Choroid plexus epithelial cell (primary cell): Measurements from ENCODE around the gene FHL2.
"Not testable (repeated sequence)": the region's sequence is repeated elsewhere in the genome, so short reads cannot be mapped to it uniquely, and the experiment has no call there.

ENCODE experiments used
- DNase-seq: peaks from one replicate; pipeline ENCODE4 v3.0.0-alpha.2; 2010; ENCODE audit warnings: low read depth
- H3K4me3 ChIP-seq: 2 replicates; pipeline ENCODE4 v1.5.1; 2011; ENCODE audit warnings: low read depth, mild to moderate bottlenecking, control low read depth, low read length, moderate library complexity
- CTCF ChIP-seq: conservative IDR thresholded peaks from 2 replicates; pipeline ENCODE4 v1.5.1; 2011; ENCODE audit warnings: low read depth, mild to moderate bottlenecking, control low read depth, inconsistent platforms, low read length, moderate library complexity

FHL2 gene

GRCh38 chr2:105328281-105329196 lies 70.3 kb downstream of the FHL2 start:
- DNase-seq: peak; percentile 66
- H3K4me3 ChIP-seq: peak overlapping the region; percentile 60
- no peak for TF ChIP-seq CTCF

GRCh38 chr2:105327690-105328089 lies 71.2 kb downstream of the FHL2 start:
- DNase-seq: no peak
- H3K4me3 ChIP-seq: no peak overlapping the region
- TF ChIP-seq CTCF: no peak

- DNase-seq, H3K4me3 ChIP-seq: not testable (repeated sequence)
Measured at GRCh38 chr2:105327271-105327670, 71.6 kb downstream of the FHL2 start.

- peak; percentile 78 for DNase-seq
- no peak overlapping the region for H3K4me3 ChIP-seq
- no peak for TF ChIP-seq CTCF
Measured at GRCh38 chr2:105325389-105325963, 73.4 kb downstream of the FHL2 start.

- no peak overlapping the region for H3K4me3 ChIP-seq
- peak; percentile 86 for DNase-seq
- TF ChIP-seq CTCF: no peak
Measured at GRCh38 chr2:105324732-105325131, 74.1 kb downstream of the FHL2 start.

- no peak for DNase-seq
- no peak for TF ChIP-seq CTCF
Measured at GRCh38 chr2:105324101-105324500, 74.8 kb downstream of the FHL2 start.

GRCh38 chr2:105323111-105323510 lies 75.7 kb downstream of the FHL2 start:
- H3K4me3 ChIP-seq: no peak overlapping the region
- DNase-seq: no peak
- TF ChIP-seq CTCF: no peak

More at GRCh38 chr2:105324101-105324500, 74.8 kb downstream of the FHL2 start:
- no peak overlapping the region for H3K4me3 ChIP-seq
